Astrocyte of the hippocampus (primary cell): Measurements from ENCODE around the gene TWF2.
A peak's percentile ranks its signal among the peaks of the same experiment; 100 is the strongest.

Experiments
- DNase-seq: peaks from one replicate; pipeline ENCODE4 v3.0.0; 2011; ENCODE audit warnings: low read depth, low spot score

The TWF2 gene

DNA sequence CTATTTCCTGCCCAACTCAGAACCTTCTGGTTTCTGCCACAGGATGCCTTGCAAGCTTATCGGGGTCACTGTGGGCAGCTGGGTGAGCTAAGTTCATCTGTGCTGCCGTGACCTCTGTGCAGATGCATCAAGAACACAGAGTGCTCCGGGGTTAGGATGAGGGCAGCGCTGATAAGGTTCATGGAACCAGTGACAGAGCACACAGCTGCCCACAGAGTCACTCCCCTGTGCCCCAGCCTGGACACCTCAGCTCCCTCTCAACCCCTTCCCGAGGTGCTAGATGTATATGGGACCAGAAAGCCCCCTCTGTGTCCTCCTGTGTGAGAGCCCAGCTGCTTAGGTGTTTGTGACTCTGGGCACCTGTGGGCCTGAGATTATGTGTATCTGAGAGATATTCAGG, 56.8 kb downstream of the TWF2 start:
- no peak for DNase-seq

- peak; percentile 53 for DNase-seq
These were observed 57.4 kb downstream of the TWF2 start for GRCh38 chr3:52181543-52181942.
